SK-N-MC (cell line): ENCODE measurements around the gene SIAE.

Experiments
- EZH2 ChIP-seq: fragments of 200-600 bp; sonication (generic); IDR thresholded peaks from one replicate; pipeline ENCODE4 v1.6.1; 2017; ENCODE audit warnings: antibody characterized with exemption
- FOXP2 ChIP-seq: optimal IDR thresholded peaks from 2 replicates; pipeline ENCODE3; 2011; ENCODE audit warnings: mild to moderate bottlenecking, moderate library complexity; ENCODE audit not compliant: insufficient read depth; ENCODE audit errors: extremely low read length, control extremely low read depth
- POLR2AphosphoS5 ChIP-seq: IDR thresholded peaks from 2 replicates; pipeline ENCODE4 v1.6.1; 2012; ENCODE audit warnings: mild to moderate bottlenecking, low read depth, low read length, borderline replicate concordance

DNA sequence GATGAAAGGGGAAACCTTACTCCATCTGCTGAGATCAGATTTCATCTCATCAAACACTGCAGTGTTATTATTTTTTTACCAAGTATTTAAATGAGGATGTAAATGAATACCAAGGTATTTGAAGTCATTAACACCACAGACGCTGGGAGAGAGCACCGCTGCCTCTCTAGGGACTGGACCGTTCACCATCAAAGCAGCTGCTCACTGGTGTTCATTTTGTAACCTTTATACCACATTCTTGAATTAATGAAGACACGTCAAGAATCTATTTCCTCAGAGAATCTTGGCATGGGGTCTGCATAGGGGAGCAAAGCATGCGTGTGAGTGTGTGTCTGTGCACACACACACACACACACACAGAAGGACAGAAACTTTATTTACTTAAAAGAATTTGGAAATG, 15.6 kb downstream of the SIAE start:
- TF ChIP-seq EZH2 (no peak), POLR2AphosphoS5 (no peak), FOXP2 (no peak)
